ENCODE data around the gene TPPP2. TPM values are rescaled to one million over a fixed set of nuclear protein-coding genes. Genes with fewer than 3 reads are reported as not detected.

The TPPP2 gene
- total RNA-seq, 1 donor from 2014 or later: not detected

GRCh38 chr14:21020977-21021545, 9.0 kb upstream of the TPPP2 start:
- Mint-ChIP-seq H3K36me3 (ENCODE audit: low read depth) (no peaks in the 10 kb centered on the region), H3K4me1 (ENCODE audit: low read depth) (peaks cover 7% of the 10 kb centered on the region), H3K27ac (ENCODE audit: unreplicated experiment) (no peak overlapping the region), H3K27me3 (ENCODE audit: low read depth) (peaks cover 10% of the 10 kb centered on the region), H3K4me3 (ENCODE audit: unreplicated experiment) (no peak overlapping the region), H3K9me3 (ENCODE audit: low read depth) (no peaks in the 10 kb centered on the region)
- TF ChIP-seq, protein P1, sequence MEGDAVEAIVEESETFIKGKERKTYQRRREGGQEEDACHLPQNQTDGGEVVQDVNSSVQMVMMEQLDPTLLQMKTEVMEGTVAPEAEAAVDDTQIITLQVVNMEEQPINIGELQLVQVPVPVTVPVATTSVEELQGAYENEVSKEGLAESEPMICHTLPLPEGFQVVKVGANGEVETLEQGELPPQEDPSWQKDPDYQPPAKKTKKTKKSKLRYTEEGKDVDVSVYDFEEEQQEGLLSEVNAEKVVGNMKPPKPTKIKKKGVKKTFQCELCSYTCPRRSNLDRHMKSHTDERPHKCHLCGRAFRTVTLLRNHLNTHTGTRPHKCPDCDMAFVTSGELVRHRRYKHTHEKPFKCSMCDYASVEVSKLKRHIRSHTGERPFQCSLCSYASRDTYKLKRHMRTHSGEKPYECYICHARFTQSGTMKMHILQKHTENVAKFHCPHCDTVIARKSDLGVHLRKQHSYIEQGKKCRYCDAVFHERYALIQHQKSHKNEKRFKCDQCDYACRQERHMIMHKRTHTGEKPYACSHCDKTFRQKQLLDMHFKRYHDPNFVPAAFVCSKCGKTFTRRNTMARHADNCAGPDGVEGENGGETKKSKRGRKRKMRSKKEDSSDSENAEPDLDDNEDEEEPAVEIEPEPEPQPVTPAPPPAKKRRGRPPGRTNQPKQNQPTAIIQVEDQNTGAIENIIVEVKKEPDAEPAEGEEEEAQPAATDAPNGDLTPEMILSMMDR (IDR thresholded peaks at IDR 0.05): no peak
- DNase-seq (ENCODE audit: low spot score): no peak

DNA sequence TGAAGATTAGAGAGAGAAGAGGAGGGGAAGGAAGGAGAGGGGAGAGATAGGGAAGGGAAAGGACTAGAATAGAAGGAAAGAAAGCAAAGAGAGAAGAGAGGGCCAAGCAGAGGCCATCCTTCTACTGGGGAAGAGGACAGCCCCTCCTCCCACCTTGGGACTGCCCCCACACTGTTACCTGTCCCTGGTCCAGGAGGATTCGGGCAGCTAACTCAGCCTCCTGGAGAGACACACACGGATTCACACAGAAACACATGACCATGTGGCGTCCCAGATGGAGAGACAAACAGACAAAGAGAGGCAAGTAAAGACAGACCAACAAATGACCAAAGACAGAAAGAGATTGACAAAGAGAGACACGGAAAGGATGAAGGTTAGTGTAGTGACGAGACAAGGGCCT, 7.3 kb upstream of the TPPP2 start:
- no peak overlapping the region for H3K27ac Mint-ChIP-seq (ENCODE audit: unreplicated experiment)
- H3K27me3 Mint-ChIP-seq (ENCODE audit: low read depth): peaks cover 10% of the 10 kb centered on the region
- H3K9me3 Mint-ChIP-seq (ENCODE audit: low read depth): no peaks in the 10 kb centered on the region
- H3K4me1 Mint-ChIP-seq (ENCODE audit: low read depth): peaks cover 10% of the 10 kb centered on the region
- no peak overlapping the region for H3K4me3 Mint-ChIP-seq (ENCODE audit: unreplicated experiment)
- TF ChIP-seq, protein P1 (IDR thresholded peaks at IDR 0.05): no peak
- H3K36me3 Mint-ChIP-seq (ENCODE audit: low read depth): no peaks in the 10 kb centered on the region
- DNase-seq (ENCODE audit: low spot score): no peak

DNA sequence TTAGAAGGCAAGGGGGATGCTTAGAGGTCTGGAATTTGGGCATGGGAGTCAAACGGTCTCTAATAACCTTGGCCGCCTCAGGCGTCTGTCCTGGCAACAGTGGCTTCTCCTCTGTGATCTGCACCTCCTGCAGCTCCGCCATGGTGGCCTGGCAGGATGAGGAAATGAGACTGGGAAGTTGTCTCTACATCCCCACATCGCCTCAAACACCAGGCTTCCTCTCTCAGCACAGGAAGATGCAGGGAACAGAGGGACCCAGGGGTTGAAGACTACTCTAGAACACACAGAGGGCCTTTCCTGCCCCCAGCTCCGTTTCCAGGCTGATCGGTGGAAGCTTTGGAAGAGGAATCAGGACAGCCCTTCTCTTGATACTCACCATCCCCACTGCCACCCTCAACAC, 6.8 kb upstream of the TPPP2 start:
- TF ChIP-seq, protein P1 (IDR thresholded peaks at IDR 0.05): no peak
- H3K4me3 Mint-ChIP-seq (ENCODE audit: unreplicated experiment): no peak overlapping the region
- H3K9me3 Mint-ChIP-seq (ENCODE audit: low read depth): no peaks in the 10 kb centered on the region
- no peak overlapping the region for H3K27ac Mint-ChIP-seq (ENCODE audit: unreplicated experiment)
- peaks cover 10% of the 10 kb centered on the region for H3K27me3 Mint-ChIP-seq (ENCODE audit: low read depth)
- H3K36me3 Mint-ChIP-seq (ENCODE audit: low read depth): no peaks in the 10 kb centered on the region
- H3K4me1 Mint-ChIP-seq (ENCODE audit: low read depth): peaks cover 10% of the 10 kb centered on the region
- no peak for DNase-seq (ENCODE audit: low spot score)

- peaks cover 10% of the 10 kb centered on the region for H3K4me1 Mint-ChIP-seq (ENCODE audit: low read depth)
- H3K27me3 Mint-ChIP-seq (ENCODE audit: low read depth): peaks cover 10% of the 10 kb centered on the region
- DNase-seq (ENCODE audit: low spot score): no peak
- H3K36me3 Mint-ChIP-seq (ENCODE audit: low read depth): no peaks in the 10 kb centered on the region
- H3K4me3 Mint-ChIP-seq (ENCODE audit: unreplicated experiment): peak overlapping the region; percentile 66
- TF ChIP-seq, protein P1 (IDR thresholded peaks at IDR 0.05): no peak
- H3K9me3 Mint-ChIP-seq (ENCODE audit: low read depth): no peaks in the 10 kb centered on the region
- H3K27ac Mint-ChIP-seq (ENCODE audit: unreplicated experiment): no peak overlapping the region
These were observed 6.0 kb upstream of the TPPP2 start for GRCh38 chr14:21023817-21024584.

DNA sequence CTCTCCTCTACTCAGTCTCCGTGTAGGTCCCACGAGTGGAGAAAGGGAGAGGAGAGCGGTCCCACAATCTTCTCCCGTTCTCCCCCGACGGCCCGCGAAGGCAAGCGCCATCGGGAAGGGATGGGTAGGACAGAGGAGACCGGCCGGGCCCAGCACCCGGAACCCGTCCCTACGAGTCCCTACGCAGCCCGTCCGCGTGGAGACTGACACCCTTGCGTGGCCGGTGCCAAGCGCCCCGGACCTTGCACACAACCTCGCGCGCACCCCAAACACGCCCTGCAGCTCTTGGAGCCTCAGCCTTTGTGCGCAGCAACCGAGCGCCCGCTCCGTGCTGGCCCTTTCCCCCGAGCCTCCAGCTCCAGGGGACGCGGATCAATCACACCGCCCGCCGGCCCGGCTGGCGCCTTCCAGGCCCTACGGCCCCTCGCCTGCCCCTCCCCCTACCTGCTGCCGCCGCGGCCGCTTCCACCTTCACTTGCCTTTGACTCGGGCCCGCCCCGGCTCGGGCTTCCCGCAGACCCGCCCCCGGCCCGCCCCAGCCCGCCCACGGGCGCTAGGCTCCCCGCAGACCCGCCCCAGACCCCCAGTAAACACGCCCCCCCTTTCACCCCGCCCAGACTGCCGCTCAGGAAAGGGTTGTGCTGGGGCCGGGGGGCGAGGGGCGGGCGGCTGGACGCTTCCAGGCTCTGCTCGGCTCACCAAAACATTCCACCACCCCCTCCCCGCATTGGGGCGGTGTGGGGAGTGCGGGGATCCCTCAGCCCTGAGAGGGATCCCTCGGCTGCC, 5.2 kb upstream of the TPPP2 start, which contains the start of gene NDRG2:
NDRG2 (minus strand) TSS at position 477 of the 786 bp plus-strand sequence. CDS start 1,746 bp downstream, outside the sequence.
- Mint-ChIP-seq H3K27ac (ENCODE audit: unreplicated experiment) (no peak within 1 kb of the TSS), H3K9me3 (ENCODE audit: low read depth) (no peaks in the 10 kb centered on the region), H3K36me3 (ENCODE audit: low read depth) (no peaks in the 10 kb centered on the region), H3K4me3 (ENCODE audit: unreplicated experiment) (peak within 1 kb of the TSS; percentile 80), H3K27me3 (ENCODE audit: low read depth) (peaks cover 10% of the 10 kb centered on the region), H3K4me1 (ENCODE audit: low read depth) (peaks cover 10% of the 10 kb centered on the region)
- TF ChIP-seq, protein P1 (IDR thresholded peaks at IDR 0.05): no peak
- DNase-seq (ENCODE audit: low spot score): no peak

Measured in chondrocyte (in vitro differentiated cells).